GM18508 (cell line): ENCODE results near the gene PHF12.

Experiments
- ATAC-seq: cut with Tn5 transposase; IDR thresholded peaks from one replicate; pipeline ENCODE4 v1.9.1; 2021; ENCODE audit warnings: moderate number of reproducible peaks; ENCODE audit not compliant: insufficient read depth, unreplicated experiment

Gene PHF12

GRCh38 chr17:28951428-28951990, at the start of gene PHF12:
PHF12 (minus strand) TSS chr17:28951518; CDS start chr17:28950960, 558 bp downstream.
- ATAC-seq = peak; percentile 31

GRCh38 chr17:29000973-29001372, 49.7 kb upstream of the PHF12 start:
- ATAC-seq = no peak

DNA sequence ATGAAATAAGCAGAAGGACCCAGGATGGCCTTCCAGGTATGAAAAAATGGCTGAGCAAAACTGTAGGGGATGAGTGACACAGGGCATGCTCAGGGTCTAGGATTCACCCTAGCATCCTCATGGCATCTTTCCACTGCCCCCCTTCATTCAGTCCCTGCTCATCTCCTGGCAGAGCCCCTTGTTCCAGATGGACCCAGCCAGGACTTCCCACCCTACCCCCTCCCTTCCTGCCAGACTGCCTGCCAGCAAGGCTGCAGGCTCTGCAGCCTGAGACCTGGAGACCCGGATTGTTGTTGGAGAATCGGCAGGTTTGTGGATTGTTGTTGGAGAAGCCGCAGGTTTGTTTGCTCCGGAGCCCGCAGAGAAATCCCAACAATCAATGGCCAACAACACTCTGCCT, 47.9 kb upstream of the PHF12 start:
- no peak for ATAC-seq

GRCh38 chr17:28997806-28998205, 46.5 kb upstream of the PHF12 start:
- ATAC-seq = no peak

- no peak for ATAC-seq
Measured at GRCh38 chr17:28996554-28997096, 45.3 kb upstream of the PHF12 start.

DNA sequence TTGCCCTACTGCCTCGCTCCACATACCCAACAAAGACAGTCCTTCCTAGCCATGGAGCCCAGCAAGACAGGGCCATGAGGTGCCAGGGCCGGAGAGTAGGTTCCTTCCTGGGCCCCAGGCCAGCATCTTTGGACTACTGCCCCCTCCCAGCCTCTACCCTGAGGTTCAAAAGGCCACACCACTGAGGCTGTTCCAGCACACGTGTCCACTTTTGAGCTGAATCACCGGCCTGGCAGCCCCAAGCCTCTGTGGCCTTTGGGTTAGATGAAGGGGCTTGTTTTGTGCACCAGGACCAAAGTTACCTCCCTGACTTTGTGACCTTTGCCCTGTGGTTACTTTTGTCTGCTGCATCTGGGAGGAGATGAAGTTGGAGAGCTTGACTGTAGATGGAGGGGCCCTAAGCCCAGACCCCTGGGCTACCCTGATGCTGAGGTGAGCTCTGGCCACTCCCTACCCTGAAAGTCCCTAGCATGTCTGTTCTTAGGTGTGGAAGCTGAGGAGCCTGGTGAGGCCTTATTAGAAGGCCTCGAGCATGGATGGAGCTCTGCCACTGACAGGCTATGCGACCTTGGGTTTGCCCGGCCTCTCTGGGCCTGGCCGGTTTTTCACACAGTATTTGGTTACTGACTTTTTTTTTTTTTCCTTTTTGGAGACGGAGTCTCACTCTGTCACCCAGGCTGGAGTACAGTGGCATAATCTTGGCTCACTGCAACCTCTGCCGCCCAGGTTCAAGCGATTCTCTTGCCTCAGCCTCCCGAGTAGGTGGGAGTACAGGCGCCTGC, 42.5 kb upstream of the PHF12 start:
- no peak for ATAC-seq

DNA sequence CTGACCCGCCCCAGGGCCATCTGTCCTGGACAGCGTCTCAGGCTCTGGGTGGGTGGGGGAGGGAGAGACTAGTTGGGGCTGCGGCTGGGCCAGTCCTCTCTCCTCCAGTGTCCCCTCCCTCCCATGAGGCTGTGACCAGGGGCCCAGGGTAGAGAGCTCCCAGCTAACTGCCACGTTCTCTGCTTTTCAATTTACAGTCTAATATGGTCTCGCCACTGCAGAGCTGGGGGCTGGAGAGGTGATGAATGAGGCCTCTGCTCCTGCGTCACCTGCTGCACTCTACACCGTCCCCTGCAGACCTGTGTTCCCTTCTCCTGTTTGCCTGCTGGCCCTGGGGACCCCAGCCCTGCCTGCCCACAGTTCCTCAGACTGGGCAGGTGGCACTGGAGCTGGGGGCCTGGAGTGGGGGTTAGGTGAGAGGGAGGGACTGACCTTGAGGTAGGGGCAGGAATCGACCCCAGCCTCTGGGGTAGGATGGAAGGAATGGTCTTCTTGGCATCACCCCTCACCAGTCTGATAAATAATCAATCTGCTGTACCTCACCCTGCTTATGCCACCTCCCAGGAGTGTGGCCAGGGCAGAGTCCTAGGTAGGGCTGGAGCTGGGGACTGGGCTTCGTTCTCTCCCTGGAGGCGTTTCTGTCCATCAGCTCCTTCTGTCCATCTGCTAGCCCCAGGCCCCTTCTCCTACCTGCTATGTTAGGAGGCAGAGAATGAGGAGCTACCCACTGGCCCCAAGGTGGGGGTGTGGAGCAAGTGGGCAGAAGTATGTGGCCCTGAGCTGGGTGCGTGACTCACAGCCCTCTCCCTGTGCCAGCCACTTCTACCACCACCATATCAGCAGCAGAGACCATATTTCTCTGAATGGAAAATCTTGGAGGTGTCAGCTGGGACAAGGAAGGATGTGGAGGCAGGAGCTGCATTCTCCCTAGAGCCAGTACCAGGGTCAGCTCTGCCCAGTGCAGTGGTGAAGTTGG, 41.6 kb upstream of the PHF12 start:
- ATAC-seq = no peak

GRCh38 chr17:28992185-28992584, 40.9 kb upstream of the PHF12 start:
- no peak for ATAC-seq

GRCh38 chr17:28991779-28992178, 40.5 kb upstream of the PHF12 start:
- no peak for ATAC-seq

DNA sequence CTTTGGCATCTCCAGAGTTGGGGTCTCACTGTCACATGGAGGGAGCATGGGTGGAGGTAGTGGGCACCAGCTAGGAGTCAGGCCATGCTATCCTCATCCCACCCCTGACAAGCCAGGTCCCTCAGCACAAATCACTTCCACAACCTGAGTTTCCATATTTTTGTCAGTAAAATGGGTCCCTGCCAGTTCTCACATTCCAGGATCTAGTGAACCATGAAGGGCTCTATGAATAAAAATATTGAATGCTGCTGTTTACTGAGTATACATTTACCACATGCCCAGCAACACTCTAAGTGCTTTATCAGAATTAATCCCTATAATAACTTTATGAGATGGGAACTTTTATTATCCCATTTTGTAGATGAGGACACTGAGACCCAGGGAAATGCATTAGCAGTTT, 37.7 kb upstream of the PHF12 start:
- no peak for ATAC-seq

GRCh38 chr17:28988475-28988874, 37.2 kb upstream of the PHF12 start:
- no peak for ATAC-seq

DNA sequence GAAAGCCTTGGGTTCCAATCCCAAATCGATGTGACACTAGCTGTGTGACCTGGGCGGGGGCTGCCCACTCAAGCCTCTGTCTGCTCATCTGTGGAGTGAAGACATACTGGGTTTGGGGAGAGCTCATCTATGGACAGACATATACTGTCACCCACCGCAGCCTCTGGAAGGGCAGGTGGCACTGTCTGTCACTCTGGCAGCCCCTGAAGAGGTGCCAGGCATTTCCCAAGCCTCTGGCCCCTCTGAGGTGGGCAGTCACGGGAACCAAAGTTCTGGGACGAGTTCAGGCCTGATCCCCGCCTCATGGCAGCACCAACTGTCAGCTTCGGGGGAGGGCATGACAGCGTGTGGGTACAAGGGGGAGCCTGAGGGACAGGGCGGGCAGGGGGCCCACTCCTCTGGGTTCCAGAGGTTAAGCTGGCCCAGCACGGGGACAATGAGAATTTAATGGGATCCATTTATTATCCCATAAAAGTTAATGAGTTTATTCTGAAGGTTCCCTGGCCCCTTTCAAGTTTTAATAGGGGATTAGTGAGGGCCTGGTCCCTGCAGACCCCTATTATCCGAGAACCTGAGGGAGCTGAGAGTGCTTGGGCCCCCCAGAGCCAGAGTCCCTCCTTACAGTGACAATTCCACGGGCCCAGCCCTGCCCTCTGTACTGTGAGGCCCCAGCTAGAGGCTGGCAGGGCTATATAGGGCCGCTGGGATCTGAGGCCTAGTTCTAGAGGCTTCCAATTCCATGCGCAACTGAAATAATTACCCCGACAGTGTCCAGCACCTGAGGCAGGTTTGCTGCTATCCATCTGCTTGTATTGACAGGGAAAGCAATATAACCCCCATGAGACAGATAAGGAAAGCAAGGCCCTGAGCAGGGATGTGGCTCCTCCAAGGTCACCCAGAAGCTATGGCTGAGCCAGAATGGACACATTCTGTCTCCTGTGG, 35.7 kb upstream of the PHF12 start:
- ATAC-seq = no peak

DNA sequence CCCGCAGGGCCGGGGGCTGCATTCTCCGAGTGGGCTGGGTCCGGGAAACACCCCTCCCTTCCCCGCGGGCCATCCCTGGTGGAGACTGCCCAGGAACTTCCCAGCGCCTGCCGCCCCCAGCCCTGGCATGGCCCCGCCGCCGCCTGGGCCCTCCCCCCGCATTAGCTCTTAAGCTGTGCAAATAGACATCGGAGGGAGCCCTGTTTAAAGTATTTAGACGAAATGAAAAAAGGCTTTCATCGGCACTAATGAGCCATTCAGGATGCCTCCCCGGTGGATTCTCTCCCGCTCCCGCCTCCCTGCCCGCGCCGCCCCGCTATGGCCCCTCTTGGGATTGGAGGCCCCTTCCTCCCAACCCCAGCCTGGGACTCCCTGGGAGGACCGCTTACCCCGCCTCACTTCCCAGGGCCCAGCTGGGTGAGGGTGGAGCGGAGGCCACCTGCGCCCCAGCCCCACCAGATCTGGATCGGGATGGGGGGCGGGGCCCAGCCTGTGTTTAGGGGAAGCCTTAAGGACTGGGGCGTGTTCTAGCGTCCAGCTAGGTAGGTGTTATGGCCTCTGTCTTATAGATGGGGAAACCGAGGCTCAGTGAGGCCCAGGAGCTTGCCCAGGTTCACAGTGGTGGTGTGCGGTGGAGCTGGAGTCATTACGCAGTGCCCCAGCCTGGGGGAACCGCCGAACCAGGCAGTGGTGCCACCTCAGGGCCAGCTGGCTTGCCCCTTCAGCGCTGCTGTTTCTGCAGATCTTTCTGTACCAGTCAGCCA, 34.8 kb upstream of the PHF12 start:
- no peak for ATAC-seq

- ATAC-seq = no peak
Measured at GRCh38 chr17:28983286-28984230, 32.2 kb upstream of the PHF12 start.

DNA sequence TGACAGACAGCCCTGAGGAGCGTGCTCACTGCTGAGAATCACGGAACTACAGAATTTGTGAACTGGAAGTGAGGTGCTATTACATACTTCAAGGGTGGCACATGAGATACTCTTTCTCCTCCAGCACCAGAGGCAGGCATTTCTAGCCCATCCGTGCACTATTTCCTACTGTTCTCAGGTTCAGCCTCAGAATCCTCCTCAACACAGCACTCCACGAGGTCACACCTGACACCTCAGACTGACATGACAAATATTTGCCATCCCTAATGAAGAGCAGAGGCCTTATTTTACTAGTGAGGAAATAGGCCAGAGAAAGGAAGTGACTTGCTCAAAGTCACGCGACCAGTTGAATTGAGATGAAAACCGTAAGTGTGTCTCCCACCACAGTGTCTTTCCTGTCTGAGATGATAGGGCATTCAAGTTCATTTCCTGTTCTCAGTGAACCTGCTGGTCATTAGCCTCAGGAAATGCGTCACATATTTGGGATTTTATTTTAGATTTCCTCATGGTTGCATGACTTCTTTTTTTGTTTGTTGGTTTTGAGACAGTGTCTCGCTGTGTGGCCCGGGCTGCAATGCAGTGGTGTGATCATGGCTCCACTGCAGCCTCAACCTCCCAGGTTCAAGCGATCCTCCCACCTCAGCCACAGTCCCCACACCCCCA, 30.9 kb upstream of the PHF12 start:
- ATAC-seq = no peak

- ATAC-seq = no peak
Measured at GRCh38 chr17:28978356-28978964, 27.1 kb upstream of the PHF12 start.
